HAP-1 (cell line): Measurements from ENCODE around the gene STX11.

ENCODE experiments used
- DNase-seq, 2 experiments: peaks; one replicate each; pipeline ENCODE4 v3.0.0-alpha.2; 2016 to 2020; ENCODE audit warnings: low spot score in 2 of 2
- H3K27me3 ChIP-seq: fragments of 250-450 bp; sonication (Bioruptor Pico); 2 replicates; pipeline ENCODE4 v1.5.1; 2020; ENCODE audit warnings: low read depth, mild to moderate bottlenecking, moderate library complexity
- H3K36me3 ChIP-seq: fragments of 250-450 bp; sonication (Bioruptor Pico); replicated peaks from 2 replicates; pipeline ENCODE4 v1.5.1; 2020; ENCODE audit warnings: mild to moderate bottlenecking
- H3K4me1 ChIP-seq: fragments of 250-450 bp; sonication (Bioruptor Pico); 2 replicates; pipeline ENCODE4 v1.5.1; 2020; ENCODE audit warnings: mild to moderate bottlenecking
- H3K4me3 ChIP-seq: fragments of 250-450 bp; sonication (Bioruptor Pico); 2 replicates; pipeline ENCODE4 v1.5.1; 2020; ENCODE audit warnings: mild to moderate bottlenecking, moderate library complexity
- H3K9me3 ChIP-seq: fragments of 250-450 bp; sonication (Bioruptor Pico); 2 replicates; pipeline ENCODE4 v1.5.1; 2020; ENCODE audit warnings: mild to moderate bottlenecking, moderate library complexity
- in situ Hi-C: fragments of 300-500 bp; cut with MboI; formaldehyde crosslinking; loops from 3 replicates; pipeline ENCODE4 v1.14.3; 2020; ENCODE audit warnings: low sequenced_read_pairs, inconsistent platforms, mixed read lengths

STX11 gene

GRCh38 chr6:144189351-144189750, 39.0 kb downstream of the STX11 start:
- Histone ChIP-seq H3K9me3 (no peaks in the 10 kb centered on the region), H3K27me3 (no peaks in the 10 kb centered on the region), H3K36me3 (no peaks in the 10 kb centered on the region), H3K4me1 (no peaks in the 10 kb centered on the region), H3K4me3 (no peak overlapping the region)
- in situ Hi-C loops: no loop called here
- no peak for DNase-seq

- Histone ChIP-seq H3K4me3 (no peak overlapping the region), H3K27me3 (no peaks in the 10 kb centered on the region), H3K4me1 (no peaks in the 10 kb centered on the region), H3K36me3 (no peaks in the 10 kb centered on the region), H3K9me3 (no peaks in the 10 kb centered on the region)
- no peak for DNase-seq
- in situ Hi-C loops: no loop called here
Measured at GRCh38 chr6:144190080-144190479, 39.8 kb downstream of the STX11 start.

GRCh38 chr6:144190593-144190992, 40.3 kb downstream of the STX11 start:
- in situ Hi-C loops: no loop called here
- H3K9me3 ChIP-seq: no peaks in the 10 kb centered on the region
- H3K4me3 ChIP-seq: no peak overlapping the region
- H3K4me1 ChIP-seq: no peaks in the 10 kb centered on the region
- no peak for DNase-seq
- no peaks in the 10 kb centered on the region for H3K36me3 ChIP-seq
- no peaks in the 10 kb centered on the region for H3K27me3 ChIP-seq

GRCh38 chr6:144193181-144193580, 42.9 kb downstream of the STX11 start:
- H3K4me3 ChIP-seq: no peak overlapping the region
- no peaks in the 10 kb centered on the region for H3K4me1 ChIP-seq
- no peaks in the 10 kb centered on the region for H3K36me3 ChIP-seq
- in situ Hi-C loops: no loop called here
- DNase-seq: no peak
- H3K9me3 ChIP-seq: no peaks in the 10 kb centered on the region
- no peaks in the 10 kb centered on the region for H3K27me3 ChIP-seq

- Histone ChIP-seq H3K27me3 (no peaks in the 10 kb centered on the region), H3K9me3 (no peaks in the 10 kb centered on the region), H3K4me3 (no peak overlapping the region), H3K36me3 (no peaks in the 10 kb centered on the region), H3K4me1 (no peaks in the 10 kb centered on the region)
- no peak for DNase-seq
- in situ Hi-C loops: no loop called here
Measured at GRCh38 chr6:144194293-144194810, 44.0 kb downstream of the STX11 start.

- H3K27me3 ChIP-seq: peaks cover 4% of the 10 kb centered on the region; the same call in 1 of the 2 replicates
- H3K4me3 ChIP-seq: no peak overlapping the region
- in situ Hi-C loops: no loop called here
- no peak for DNase-seq
- H3K9me3 ChIP-seq: no peaks in the 10 kb centered on the region
- no peaks in the 10 kb centered on the region for H3K4me1 ChIP-seq
- H3K36me3 ChIP-seq: no peaks in the 10 kb centered on the region
Measured at GRCh38 chr6:144195671-144196270, 45.5 kb downstream of the STX11 start.

GRCh38 chr6:144197919-144198318, 47.6 kb downstream of the STX11 start:
- Histone ChIP-seq H3K27me3 (peaks cover 4% of the 10 kb centered on the region; the same call in 1 of the 2 replicates), H3K4me1 (no peaks in the 10 kb centered on the region), H3K9me3 (no peaks in the 10 kb centered on the region), H3K36me3 (no peaks in the 10 kb centered on the region), H3K4me3 (no peak overlapping the region)
- no peak for DNase-seq
- in situ Hi-C loops: no loop called here

GRCh38 chr6:144202879-144203468, 52.7 kb downstream of the STX11 start:
- in situ Hi-C loops: no loop called here

GRCh38 chr6:144211160-144211559, 60.8 kb downstream of the STX11 start:
- DNase-seq: no peak
- Histone ChIP-seq H3K27me3 (no peaks in the 10 kb centered on the region), H3K4me1 (peaks cover 6% of the 10 kb centered on the region), H3K36me3 (no peaks in the 10 kb centered on the region), H3K4me3 (no peak overlapping the region), H3K9me3 (no peaks in the 10 kb centered on the region)
- in situ Hi-C loops: no loop called here

More at GRCh38 chr6:144202879-144203468, 52.7 kb downstream of the STX11 start:
- Histone ChIP-seq H3K9me3 (no peaks in the 10 kb centered on the region), H3K4me1 (no peaks in the 10 kb centered on the region), H3K27me3 (peaks cover 4% of the 10 kb centered on the region; the same call in 1 of the 2 replicates), H3K4me3 (no peak overlapping the region), H3K36me3 (no peaks in the 10 kb centered on the region)
- no peak for DNase-seq

- in situ Hi-C loops: no loop called here
- H3K27me3 ChIP-seq: no peaks in the 10 kb centered on the region
- no peak for DNase-seq
- no peaks in the 10 kb centered on the region for H3K9me3 ChIP-seq
- H3K4me1 ChIP-seq: peaks cover 6% of the 10 kb centered on the region
- H3K36me3 ChIP-seq: no peaks in the 10 kb centered on the region
- H3K4me3 ChIP-seq: no peak overlapping the region
Measured at GRCh38 chr6:144213315-144213714, 63.0 kb downstream of the STX11 start.

GRCh38 chr6:144214029-144214428, 63.7 kb downstream of the STX11 start:
- Histone ChIP-seq H3K4me3 (no peak overlapping the region), H3K9me3 (no peaks in the 10 kb centered on the region), H3K4me1 (peaks cover 6% of the 10 kb centered on the region), H3K36me3 (no peaks in the 10 kb centered on the region), H3K27me3 (no peaks in the 10 kb centered on the region)
- no peak for DNase-seq
- in situ Hi-C loops: no loop called here

- H3K9me3 ChIP-seq: no peaks in the 10 kb centered on the region
- H3K27me3 ChIP-seq: no peaks in the 10 kb centered on the region
- in situ Hi-C loops: no loop called here
- DNase-seq: no peak
- H3K4me1 ChIP-seq: peaks cover 6% of the 10 kb centered on the region
- no peak overlapping the region for H3K4me3 ChIP-seq
- no peaks in the 10 kb centered on the region for H3K36me3 ChIP-seq
Measured at GRCh38 chr6:144214622-144215401, 64.5 kb downstream of the STX11 start.

- in situ Hi-C loops: no loop called here
- peak in 1 of 2 experiments; percentile 22 for DNase-seq
Measured at GRCh38 chr6:144215402-144215931, 65.2 kb downstream of the STX11 start.

More at GRCh38 chr6:144215402-144215931, 65.2 kb downstream of the STX11 start:
- Histone ChIP-seq H3K36me3 (no peaks in the 10 kb centered on the region), H3K27me3 (no peaks in the 10 kb centered on the region), H3K4me1 (peaks cover 6% of the 10 kb centered on the region), H3K4me3 (peak overlapping the region; percentile 48), H3K9me3 (no peaks in the 10 kb centered on the region)
